H9 (cell line): Measurements from ENCODE around the gene ADAM19. TPM values are rescaled to one million over a fixed set of nuclear protein-coding genes. Genes with fewer than 3 reads are reported as not detected.

Experiments
- DNase-seq: peaks from one replicate; pipeline ENCODE4 v3.0.0-alpha.2; 2017
- H2AFZ ChIP-seq: one replicate; pipeline ENCODE4 v1.6.1; 2013; ENCODE audit warnings: mild to moderate bottlenecking, low read length, control low read depth, moderate library complexity
- H2AK5ac ChIP-seq: 2 replicates; pipeline ENCODE4 v1.6.1; 2013; ENCODE audit warnings: low read length, control low read depth, mixed read lengths; ENCODE audit not compliant: insufficient read length
- H2BK120ac ChIP-seq: one replicate; pipeline ENCODE4 v1.6.1; 2013; ENCODE audit warnings: low read depth, mild to moderate bottlenecking, low read length, control low read depth, inconsistent platforms; ENCODE audit not compliant: poor library complexity, severe bottlenecking
- H2BK12ac ChIP-seq: 2 replicates; pipeline ENCODE4 v1.6.1; 2013; ENCODE audit warnings: low read length, control low read depth, mixed read lengths, low read depth; ENCODE audit not compliant: insufficient read length
- H2BK15ac ChIP-seq: 2 replicates; pipeline ENCODE4 v1.6.1; 2013; ENCODE audit warnings: low read depth, low read length, control low read depth
- H2BK20ac ChIP-seq: one replicate; pipeline ENCODE4 v1.6.1; 2013; ENCODE audit warnings: low read depth, mild to moderate bottlenecking, low read length, control low read depth, inconsistent platforms; ENCODE audit not compliant: poor library complexity, severe bottlenecking
- H2BK5ac ChIP-seq: 2 replicates; pipeline ENCODE4 v1.6.1; 2013; ENCODE audit warnings: low read length, control low read depth, mixed read lengths; ENCODE audit not compliant: insufficient read length
- H3K14ac ChIP-seq: 2 replicates; pipeline ENCODE4 v1.6.1; 2013; ENCODE audit warnings: low read length, control low read depth; ENCODE audit not compliant: insufficient read depth
- H3K18ac ChIP-seq: 2 replicates; pipeline ENCODE4 v1.6.1; 2013; ENCODE audit warnings: low read depth, mild to moderate bottlenecking, mixed read lengths, low read length, control low read depth; ENCODE audit not compliant: insufficient read length
- H3K23ac ChIP-seq: 2 replicates; pipeline ENCODE4 v1.6.1; 2013; ENCODE audit warnings: low read length, control low read depth, mixed read lengths, low read depth; ENCODE audit not compliant: insufficient read length
- H3K23me2 ChIP-seq: 2 replicates; pipeline ENCODE4 v1.6.1; 2013; ENCODE audit warnings: low read depth, mild to moderate bottlenecking, mixed read lengths, low read length, control low read depth; ENCODE audit not compliant: insufficient read length, poor library complexity, severe bottlenecking
- H3K27ac ChIP-seq: 2 replicates; pipeline ENCODE4 v1.5.1; 2013; ENCODE audit warnings: low read length, control low read depth, mixed read lengths, low read depth; ENCODE audit not compliant: insufficient read length
- H3K27me3 ChIP-seq: 2 replicates; pipeline ENCODE4 v1.6.1; 2013; ENCODE audit warnings: low read length, control low read depth, inconsistent platforms; ENCODE audit not compliant: insufficient read depth
- H3K4ac ChIP-seq: 2 replicates; pipeline ENCODE4 v1.6.1; 2013; ENCODE audit warnings: low read depth, mild to moderate bottlenecking, control low read depth, inconsistent platforms, low read length, moderate library complexity
- H3K4me1 ChIP-seq: 2 replicates; pipeline ENCODE4 v1.6.1; 2013; ENCODE audit warnings: low read length, control low read depth, inconsistent platforms; ENCODE audit not compliant: insufficient read depth
- H3K4me2 ChIP-seq: 2 replicates; pipeline ENCODE4 v1.6.1; 2013; ENCODE audit warnings: low read length, control low read depth, mixed read lengths; ENCODE audit not compliant: insufficient read length, insufficient read depth
- H3K56ac ChIP-seq: 2 replicates; pipeline ENCODE4 v1.6.1; 2013; ENCODE audit warnings: low read depth, mild to moderate bottlenecking, mixed read lengths, low read length, control low read depth; ENCODE audit not compliant: insufficient read length
- H3K79me1 ChIP-seq: 2 replicates; pipeline ENCODE4 v1.6.1; 2013; ENCODE audit warnings: low read depth, mild to moderate bottlenecking, moderate library complexity, low read length, control low read depth, inconsistent platforms; ENCODE audit not compliant: insufficient read depth, poor library complexity, severe bottlenecking
- H3K79me2 ChIP-seq: 2 replicates; pipeline ENCODE4 v1.6.1; 2013; ENCODE audit warnings: low read length, control low read depth, inconsistent platforms; ENCODE audit not compliant: insufficient read depth
- H3K9ac ChIP-seq: 2 replicates; pipeline ENCODE4 v1.6.1; 2013; ENCODE audit warnings: low read length, control low read depth, mixed read lengths; ENCODE audit not compliant: insufficient read length; ENCODE audit errors: extremely low read depth
- H3K9me3 ChIP-seq: one replicate; pipeline ENCODE4 v1.6.1; 2013; ENCODE audit warnings: low read depth, low read length, inconsistent platforms; ENCODE audit not compliant: control insufficient read depth
- H3T11ph ChIP-seq: one replicate; pipeline ENCODE4 v1.6.1; 2013; ENCODE audit warnings: mild to moderate bottlenecking, low read length, control low read depth, inconsistent platforms
- H4K20me1 ChIP-seq: one replicate; pipeline ENCODE4 v1.6.1; 2013; ENCODE audit not compliant: control insufficient read depth, insufficient read length, insufficient read depth
- H4K5ac ChIP-seq: 2 replicates; pipeline ENCODE4 v1.6.1; 2013; ENCODE audit warnings: low read depth, mild to moderate bottlenecking, mixed read lengths, low read length, control low read depth; ENCODE audit not compliant: insufficient read length
- H4K8ac ChIP-seq: replicated peaks from 2 replicates; pipeline ENCODE4 v1.6.1; 2013; ENCODE audit warnings: low read length, control low read depth, mixed read lengths, low read depth; ENCODE audit not compliant: insufficient read length
- H4K91ac ChIP-seq: 2 replicates; pipeline ENCODE4 v1.6.1; 2013; ENCODE audit warnings: low read depth, mild to moderate bottlenecking, moderate library complexity, mixed read lengths, low read length, control low read depth; ENCODE audit not compliant: insufficient read length
- H3K27ac Mint-ChIP-seq, 3 experiments: 2 replicates in 2 of 3; 3 replicates in 1 of 3; pipeline ENCODE4 v1.8.0; 2020 to 2021; ENCODE audit warnings: mixed read lengths in 3 of 3, mild to moderate bottlenecking in 1 of 3, moderate library complexity in 1 of 3
- H3K27me3 Mint-ChIP-seq: 2 replicates; pipeline ENCODE4 v1.8.0; 2021; ENCODE audit warnings: low read depth, mild to moderate bottlenecking, moderate library complexity, mixed read lengths
- H3K36me3 Mint-ChIP-seq, 3 experiments: 2 replicates in 2 of 3; 3 replicates in 1 of 3; pipeline ENCODE4 v1.8.0; 2020 to 2021; ENCODE audit warnings: low read depth in 3 of 3, mixed read lengths in 3 of 3; ENCODE audit not compliant: insufficient read depth in 1 of 3
- H3K4me1 Mint-ChIP-seq, 2 experiments: 2 replicates each; pipeline ENCODE4 v1.8.0; 2020; ENCODE audit warnings: mixed read lengths in 2 of 2
- H3K4me3 Mint-ChIP-seq, 2 experiments: 2 replicates in 1 of 2; 3 replicates in 1 of 2; pipeline ENCODE4 v1.8.0; 2020 to 2021; ENCODE audit warnings: mild to moderate bottlenecking in 2 of 2, mixed read lengths in 2 of 2, moderate library complexity in 1 of 2
- H3K9me3 Mint-ChIP-seq, 2 experiments: 2 replicates in 1 of 2; 3 replicates in 1 of 2; pipeline ENCODE4 v1.8.0; 2020; ENCODE audit warnings: mild to moderate bottlenecking in 2 of 2, mixed read lengths in 2 of 2, moderate library complexity in 1 of 2
- CTCF ChIP-seq: fragments of 200-600 bp; sonication (generic); conservative IDR thresholded peaks from 3 replicates; pipeline ENCODE4 v1.8.0; 2021; ENCODE audit warnings: antibody characterized with exemption, mild to moderate bottlenecking
- WGBS: extraction: QIAGEN DNeasy Blood & Tissue Kit; methylation state at CpG from one replicate; pipeline ENCODE4 v1.1.7; 2013; ENCODE audit warnings: missing lambda C conversion rate, low lambda C conversion rate, mixed read lengths; ENCODE audit not compliant: insufficient read length; ENCODE audit errors: extremely low coverage; 5-methylcytosine and 5-hydroxymethylcytosine counted together
- total RNA-seq: library from RNA; stranded (reverse); gene quantifications from 2 replicates; pipeline ENCODE4 v1.2.1, GENCODE V29; 2021

ADAM19 gene
- total RNA-seq, 1 experiment from 2014 or later: 9.9 TPM

GRCh38 chr5:157533011-157533481 lies 42.5 kb downstream of the ADAM19 start:
- no peaks in the 10 kb centered on the region for H3K9me3 ChIP-seq
- no peak overlapping the region for H2BK12ac ChIP-seq
- H4K91ac ChIP-seq: no peak overlapping the region
- H2BK20ac ChIP-seq: no peak overlapping the region
- no peak overlapping the region for H4K5ac ChIP-seq
- no peak overlapping the region for H3K23ac ChIP-seq
- H4K8ac ChIP-seq: no peak overlapping the region
- H3K4ac ChIP-seq: no peak overlapping the region
- no peaks in the 10 kb centered on the region for H3K23me2 ChIP-seq
- no peak overlapping the region for H3K9ac ChIP-seq
- H3K27me3 Mint-ChIP-seq: no peaks in the 10 kb centered on the region
- no peak overlapping the region for H3K27ac ChIP-seq
- peaks cover 11% of the 10 kb centered on the region in 2 experiments for H3K4me1 Mint-ChIP-seq
- H2AFZ ChIP-seq: no peak overlapping the region
- WGBS: no CpG with 5 or more reads among the region's 7 CpGs
- H3K9me3 Mint-ChIP-seq: no peaks in the 10 kb centered on the region
- no peaks in the 10 kb centered on the region for H3K79me1 ChIP-seq
- H3T11ph ChIP-seq: no peak overlapping the region
- peaks cover 2 to 11% (median 8%) of the 10 kb centered on the region in 3 experiments; a peak in 6 of 7 replicates for H3K36me3 Mint-ChIP-seq
- no peak overlapping the region; the same call in 1 of the 2 replicates for H3K14ac ChIP-seq
- H3K4me3 Mint-ChIP-seq: no peak overlapping the region; a peak in 1 of 5 replicates
- no peaks in the 10 kb centered on the region for H3K4me1 ChIP-seq
- no peak overlapping the region for H2BK5ac ChIP-seq
- no peak overlapping the region for H2BK120ac ChIP-seq
- H3K4me2 ChIP-seq: no peak overlapping the region
- H4K20me1 ChIP-seq: no peaks in the 10 kb centered on the region
- H3K27me3 ChIP-seq: no peaks in the 10 kb centered on the region
- no peak overlapping the region for H3K56ac ChIP-seq
- no peak for DNase-seq
- no peaks in the 10 kb centered on the region for H3K79me2 ChIP-seq
- no peak overlapping the region for H3K18ac ChIP-seq
- no peak for TF ChIP-seq CTCF
- H2AK5ac ChIP-seq: no peak overlapping the region
- H2BK15ac ChIP-seq: no peak overlapping the region
- H3K27ac Mint-ChIP-seq: no peak overlapping the region
